GM10266 (cell line): ENCODE results near the gene DMKN.

Experiments
- DNase-seq: peaks from one replicate; pipeline ENCODE4 v3.0.0; 2012; ENCODE audit errors: extremely low spot score
- TF ChIP-seq, protein P1 (sequence below): IDR thresholded peaks from 2 replicates; pipeline ENCODE4 v1.5.1; 2012; ENCODE audit warnings: mild to moderate bottlenecking, low read depth; ENCODE audit not compliant: control insufficient read depth, insufficient read depth; ENCODE audit errors: missing control alignments

Gene DMKN

DNA sequence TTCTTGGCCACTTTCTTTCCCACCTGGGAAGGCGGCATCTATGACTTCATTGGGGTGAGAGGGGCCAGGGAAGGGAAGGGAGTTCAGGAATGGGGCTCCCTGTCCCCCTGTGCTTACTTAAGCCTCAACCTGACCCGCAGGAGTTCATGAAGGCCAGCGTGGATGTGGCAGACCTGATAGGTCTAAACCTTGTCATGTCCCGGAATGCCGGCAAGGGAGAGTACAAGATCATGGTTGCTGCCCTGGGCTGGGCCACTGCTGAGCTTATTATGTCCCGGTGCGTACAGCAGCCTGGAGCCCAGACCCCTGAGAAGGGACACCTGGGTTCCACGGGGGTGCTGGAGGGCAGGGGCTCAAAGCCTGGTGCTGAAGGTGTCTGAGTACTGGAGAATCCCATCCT lies 33.1 kb upstream of the DMKN start:
- TF ChIP-seq, protein P1, sequence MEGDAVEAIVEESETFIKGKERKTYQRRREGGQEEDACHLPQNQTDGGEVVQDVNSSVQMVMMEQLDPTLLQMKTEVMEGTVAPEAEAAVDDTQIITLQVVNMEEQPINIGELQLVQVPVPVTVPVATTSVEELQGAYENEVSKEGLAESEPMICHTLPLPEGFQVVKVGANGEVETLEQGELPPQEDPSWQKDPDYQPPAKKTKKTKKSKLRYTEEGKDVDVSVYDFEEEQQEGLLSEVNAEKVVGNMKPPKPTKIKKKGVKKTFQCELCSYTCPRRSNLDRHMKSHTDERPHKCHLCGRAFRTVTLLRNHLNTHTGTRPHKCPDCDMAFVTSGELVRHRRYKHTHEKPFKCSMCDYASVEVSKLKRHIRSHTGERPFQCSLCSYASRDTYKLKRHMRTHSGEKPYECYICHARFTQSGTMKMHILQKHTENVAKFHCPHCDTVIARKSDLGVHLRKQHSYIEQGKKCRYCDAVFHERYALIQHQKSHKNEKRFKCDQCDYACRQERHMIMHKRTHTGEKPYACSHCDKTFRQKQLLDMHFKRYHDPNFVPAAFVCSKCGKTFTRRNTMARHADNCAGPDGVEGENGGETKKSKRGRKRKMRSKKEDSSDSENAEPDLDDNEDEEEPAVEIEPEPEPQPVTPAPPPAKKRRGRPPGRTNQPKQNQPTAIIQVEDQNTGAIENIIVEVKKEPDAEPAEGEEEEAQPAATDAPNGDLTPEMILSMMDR, result no peak

DNA sequence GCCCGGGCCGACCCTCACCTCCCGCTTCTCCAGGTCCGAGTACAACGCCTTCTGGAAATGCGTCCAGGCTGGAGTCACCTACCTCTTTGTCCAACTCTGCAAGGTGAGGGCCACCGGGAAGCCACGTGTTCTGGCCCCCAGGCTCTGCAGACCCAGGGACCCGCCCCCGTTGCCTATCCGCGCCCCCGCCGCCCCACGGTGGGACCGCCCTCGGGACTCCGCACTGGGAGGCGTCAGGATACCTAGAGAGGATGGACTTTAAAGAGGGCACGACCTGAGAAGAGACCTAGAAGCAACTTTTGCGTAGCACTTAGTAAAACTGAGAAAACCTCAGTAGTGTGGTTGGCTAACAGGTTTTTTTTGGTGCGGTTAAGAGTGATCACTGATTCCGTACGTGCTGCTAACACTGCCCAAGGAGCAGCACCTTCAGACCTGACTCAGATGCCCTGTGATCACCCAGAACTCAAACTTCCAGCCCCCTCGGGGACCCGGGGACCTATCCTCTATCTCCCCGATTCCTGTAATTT lies 32.5 kb upstream of the DMKN start:
- TF ChIP-seq, protein P1, result no peak
- peak; percentile 80 for DNase-seq

More for the DNA sequence above, 33.1 kb upstream of the DMKN start:
- DNase-seq, result no peak

DNA sequence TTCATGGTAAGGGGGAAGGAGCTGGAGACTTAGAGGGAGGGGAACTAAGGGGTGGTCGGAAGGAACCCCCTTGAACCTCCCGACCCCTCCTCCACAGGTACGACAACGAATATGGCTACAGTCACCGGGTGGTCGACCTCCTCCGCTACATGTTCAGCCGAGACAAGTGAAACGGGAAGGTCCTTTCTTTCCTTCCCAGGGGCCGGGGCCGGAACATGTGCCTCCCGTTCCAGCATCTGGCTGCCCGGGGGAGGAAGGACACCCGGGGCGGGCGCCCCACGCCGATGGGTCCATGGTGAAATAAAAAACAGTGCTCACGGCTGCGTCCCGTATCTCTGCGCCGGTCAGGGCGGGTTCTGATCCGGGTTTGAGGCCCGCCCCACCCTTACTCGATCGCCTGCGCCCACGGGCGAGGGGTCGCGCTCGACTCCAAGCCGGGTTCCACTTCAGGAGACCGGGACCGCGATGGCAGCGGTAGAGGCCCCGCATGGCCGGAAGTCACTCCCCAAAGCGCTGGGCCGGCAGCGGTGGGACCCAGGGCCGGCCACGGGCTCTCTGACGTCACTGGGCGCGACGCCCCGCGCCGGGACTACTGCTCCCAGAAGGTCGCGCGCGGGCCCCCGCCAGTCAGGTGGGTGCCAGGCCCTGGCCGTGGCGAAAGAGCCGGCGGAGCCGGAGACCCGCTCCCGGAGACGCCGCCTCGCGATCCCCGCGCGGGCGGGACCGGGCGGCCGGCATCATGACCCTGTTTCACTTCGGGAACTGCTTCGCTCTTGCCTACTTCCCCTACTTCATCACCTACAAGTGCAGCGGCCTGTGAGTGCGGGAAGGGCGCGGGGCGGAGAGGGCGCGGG lies 31.8 kb upstream of the DMKN start, which contains the start of gene TMEM147:
Gene TMEM147, plus strand, starts transcription at position 626 of the 854 bp plus-strand sequence. Its CDS starts 114 bp downstream, at position 740.
- peak; percentile 98 for DNase-seq
- TF ChIP-seq, protein P1, result no peak

DNA sequence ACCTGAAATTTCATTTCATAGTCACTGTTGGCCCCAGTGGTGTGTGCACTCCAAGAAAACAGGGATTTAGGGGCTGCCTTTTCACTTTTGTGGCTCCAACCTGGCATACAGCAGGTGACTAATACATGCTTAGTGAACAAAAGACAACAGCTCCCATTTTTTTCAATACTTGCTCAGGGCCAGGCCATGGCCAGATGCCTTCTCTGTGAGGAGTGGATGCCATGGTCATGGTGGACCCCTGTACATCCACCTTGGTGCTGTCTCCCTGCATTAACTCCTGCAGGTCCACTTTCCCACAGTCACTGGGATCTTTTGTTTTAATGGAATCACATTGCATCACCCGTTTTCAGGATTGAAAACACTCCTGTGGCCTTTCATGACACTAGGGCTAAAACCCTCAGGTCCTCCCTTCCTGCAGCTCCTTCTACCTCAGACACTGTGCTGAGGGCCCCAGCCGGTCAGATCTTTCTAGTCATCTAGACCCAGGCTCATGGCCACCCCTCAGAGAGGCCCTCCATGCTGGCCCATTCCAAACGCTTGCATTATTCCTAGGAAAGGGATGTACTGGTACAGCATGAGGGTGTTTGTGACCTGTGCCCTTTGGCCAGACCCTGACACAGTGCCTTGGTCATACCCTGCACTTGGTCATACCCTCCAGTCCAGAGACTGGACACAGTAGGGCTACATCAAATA lies 30.8 kb upstream of the DMKN start:
- DNase-seq, result no peak
- TF ChIP-seq, protein P1, result no peak

DNA sequence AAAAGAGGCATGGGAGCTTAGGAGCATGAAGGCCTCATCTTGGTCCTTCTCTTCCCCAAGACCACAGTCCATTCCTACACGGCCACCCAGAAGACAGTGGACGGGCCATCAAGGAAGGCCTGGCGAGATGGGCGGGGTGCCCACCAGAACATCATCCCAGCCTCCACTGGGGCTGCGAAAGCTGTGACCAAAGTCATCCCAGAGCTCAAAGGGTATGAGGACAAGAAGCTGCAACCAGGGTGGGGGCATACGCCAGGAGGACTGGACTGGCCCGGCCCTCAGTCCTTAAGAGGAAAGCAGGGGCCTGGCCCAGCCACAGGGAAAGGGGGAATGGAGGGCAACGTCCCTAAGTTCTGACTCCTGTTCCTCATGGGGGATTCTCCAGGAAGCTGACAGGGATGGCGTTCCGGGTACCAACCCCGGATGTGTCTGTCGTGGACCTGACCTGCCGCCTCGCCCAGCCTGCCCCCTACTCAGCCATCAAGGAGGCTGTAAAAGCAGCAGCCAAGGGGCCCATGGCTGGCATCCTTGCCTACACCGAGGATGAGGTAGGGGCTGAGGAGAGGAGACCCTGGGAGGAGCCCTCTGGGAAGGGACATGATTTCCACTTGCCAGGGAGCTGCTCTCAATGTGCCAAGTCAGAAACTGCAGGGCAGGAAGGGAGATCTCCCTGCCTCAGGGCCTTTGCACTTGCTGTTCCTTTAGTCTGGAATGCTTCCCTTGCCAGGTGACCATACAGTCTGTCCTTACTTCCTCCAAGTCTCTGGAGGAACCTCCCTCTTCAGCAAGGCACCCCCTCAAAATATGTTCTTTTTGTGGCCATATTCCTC lies 30.0 kb upstream of the DMKN start:
- DNase-seq, result no peak
- TF ChIP-seq, protein P1, result no peak

DNA sequence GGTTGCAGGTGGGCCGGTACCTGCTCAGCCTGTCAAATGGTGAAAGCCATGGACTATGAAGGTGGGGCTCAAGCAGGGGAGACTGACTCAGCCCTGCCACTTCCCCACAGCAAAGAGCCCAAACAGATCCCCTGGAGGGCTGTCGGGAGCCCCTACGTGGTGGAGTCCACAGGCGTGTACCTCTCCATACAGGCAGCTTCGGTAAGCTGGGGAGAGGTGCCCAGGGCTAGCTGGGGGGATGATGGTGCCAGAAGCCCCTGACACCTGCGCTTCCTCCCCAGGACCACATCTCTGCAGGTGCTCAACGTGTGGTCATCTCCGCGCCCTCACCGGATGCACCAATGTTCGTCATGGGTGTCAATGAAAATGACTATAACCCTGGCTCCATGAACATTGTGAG lies 28.8 kb upstream of the DMKN start:
- DNase-seq, result no peak
- TF ChIP-seq, protein P1, result no peak
